ENCODE data around the gene EXOSC6.

- TF ChIP-seq CTCF (IDR thresholded peaks at IDR 0.05) (no peak), POLR2A (IDR thresholded peaks at IDR 0.05) (no peak), EP300 (IDR thresholded peaks at IDR 0.05) (no peak)
Observed at GRCh38 chr16:70257391-70257790, 5.7 kb upstream of the EXOSC6 start.
